Measurements from ENCODE around the gene DRC7. TPM values are rescaled to one million over a fixed set of nuclear protein-coding genes. Genes with fewer than 3 reads are reported as not detected.
"Not testable (repeated sequence)": the region's sequence is repeated elsewhere in the genome, so short reads cannot be mapped to it uniquely, and the experiment has no call there.

Gene DRC7
- total RNA-seq, 2 donors from 2014 or later: not detected

- no peaks in the 10 kb centered on the region for H3K4me1 ChIP-seq (ENCODE audit: control insufficient read depth in 1 of 2, low read depth in 2 of 2)
- TF ChIP-seq, protein P1, sequence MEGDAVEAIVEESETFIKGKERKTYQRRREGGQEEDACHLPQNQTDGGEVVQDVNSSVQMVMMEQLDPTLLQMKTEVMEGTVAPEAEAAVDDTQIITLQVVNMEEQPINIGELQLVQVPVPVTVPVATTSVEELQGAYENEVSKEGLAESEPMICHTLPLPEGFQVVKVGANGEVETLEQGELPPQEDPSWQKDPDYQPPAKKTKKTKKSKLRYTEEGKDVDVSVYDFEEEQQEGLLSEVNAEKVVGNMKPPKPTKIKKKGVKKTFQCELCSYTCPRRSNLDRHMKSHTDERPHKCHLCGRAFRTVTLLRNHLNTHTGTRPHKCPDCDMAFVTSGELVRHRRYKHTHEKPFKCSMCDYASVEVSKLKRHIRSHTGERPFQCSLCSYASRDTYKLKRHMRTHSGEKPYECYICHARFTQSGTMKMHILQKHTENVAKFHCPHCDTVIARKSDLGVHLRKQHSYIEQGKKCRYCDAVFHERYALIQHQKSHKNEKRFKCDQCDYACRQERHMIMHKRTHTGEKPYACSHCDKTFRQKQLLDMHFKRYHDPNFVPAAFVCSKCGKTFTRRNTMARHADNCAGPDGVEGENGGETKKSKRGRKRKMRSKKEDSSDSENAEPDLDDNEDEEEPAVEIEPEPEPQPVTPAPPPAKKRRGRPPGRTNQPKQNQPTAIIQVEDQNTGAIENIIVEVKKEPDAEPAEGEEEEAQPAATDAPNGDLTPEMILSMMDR (IDR thresholded peaks at IDR 0.05): no peak
- H3K9me3 ChIP-seq: no peaks in the 10 kb centered on the region
- no peak overlapping the region for H3K27ac ChIP-seq
- no peak for DNase-seq (ENCODE audit: low spot score)
- no peaks in the 10 kb centered on the region for H3K27me3 ChIP-seq (replicated peaks; ENCODE audit: insufficient read depth)
- no peak for ATAC-seq (ENCODE audit: insufficient number of reproducible peaks, low FRiP score, low read depth)
- no peak overlapping the region for H3K4me3 ChIP-seq
- peaks cover 14% of the 10 kb centered on the region for H3K36me3 ChIP-seq
These were observed 81.3 kb downstream of the DRC7 start for GRCh38 chr16:57775661-57776469.

DNA sequence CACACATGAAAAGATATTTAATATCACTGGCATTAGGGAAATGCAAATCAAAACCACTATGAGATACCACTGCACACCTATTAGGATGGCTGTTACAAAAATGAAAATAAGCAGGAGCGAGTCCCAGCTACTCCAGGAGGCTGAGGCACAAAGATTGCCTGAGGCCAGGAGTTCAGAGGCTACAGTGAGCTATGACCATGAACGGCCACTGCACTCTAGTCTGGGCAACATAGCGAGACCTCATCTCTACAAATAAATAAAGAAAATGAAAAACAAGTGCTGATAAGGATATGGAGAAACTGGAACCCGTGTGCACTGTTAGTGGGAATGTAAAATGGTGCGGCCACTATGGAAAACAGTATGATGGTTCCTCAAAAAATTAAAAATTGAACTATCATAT, 84.1 kb downstream of the DRC7 start:
- Histone ChIP-seq H3K4me3 (no peak overlapping the region), H3K9me3 (no peaks in the 10 kb centered on the region), H3K27me3 (replicated peaks; ENCODE audit: insufficient read depth) (no peaks in the 10 kb centered on the region), H3K27ac (no peak overlapping the region), H3K36me3 (peaks cover 7% of the 10 kb centered on the region), H3K4me1 (ENCODE audit: control insufficient read depth in 1 of 2, low read depth in 2 of 2) (no peaks in the 10 kb centered on the region)
- DNase-seq (ENCODE audit: low spot score): no peak
- TF ChIP-seq, protein P1 (IDR thresholded peaks at IDR 0.05): no peak
- no peak for ATAC-seq (ENCODE audit: insufficient number of reproducible peaks, low FRiP score, low read depth)

DNA sequence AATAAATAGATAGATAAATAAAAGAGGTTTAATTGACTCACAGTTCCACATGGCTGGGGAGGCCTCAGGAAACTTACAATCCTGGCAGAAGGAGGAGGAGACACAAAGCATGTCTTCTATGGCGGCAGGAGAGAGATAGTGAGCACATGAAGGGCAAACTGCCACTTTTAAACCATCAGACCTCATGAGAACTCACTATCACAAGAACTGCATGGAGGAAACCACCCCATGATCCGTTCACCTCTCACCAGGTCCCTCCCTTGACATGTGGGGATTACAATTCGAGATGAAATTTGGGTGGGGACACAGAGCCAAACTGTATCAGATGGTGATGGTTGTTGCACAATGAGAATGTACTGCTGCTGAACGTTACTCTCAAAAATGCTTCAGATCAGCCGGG, 85.2 kb downstream of the DRC7 start:
- not testable (repeated sequence) for H3K4me1 ChIP-seq (ENCODE audit: control insufficient read depth in 1 of 2, low read depth in 2 of 2); H3K4me3 ChIP-seq; DNase-seq (ENCODE audit: low spot score); H3K27me3 ChIP-seq (replicated peaks; ENCODE audit: insufficient read depth); H3K9me3 ChIP-seq; ATAC-seq (ENCODE audit: insufficient number of reproducible peaks, low FRiP score, low read depth); H3K27ac ChIP-seq; H3K36me3 ChIP-seq

- DNase-seq (ENCODE audit: low spot score): no peak
- TF ChIP-seq, protein P1 (IDR thresholded peaks at IDR 0.05): no peak
- Histone ChIP-seq H3K9me3 (no peaks in the 10 kb centered on the region), H3K27ac (no peak overlapping the region), H3K27me3 (replicated peaks; ENCODE audit: insufficient read depth) (no peaks in the 10 kb centered on the region), H3K4me3 (no peak overlapping the region), H3K4me1 (ENCODE audit: control insufficient read depth in 1 of 2, low read depth in 2 of 2) (no peaks in the 10 kb centered on the region), H3K36me3 (peaks cover 7% of the 10 kb centered on the region)
- ATAC-seq (ENCODE audit: insufficient number of reproducible peaks, low FRiP score, low read depth): no peak
These were observed 86.7 kb downstream of the DRC7 start for GRCh38 chr16:57781349-57781740.

Other genes starting within 250 kb of the DRC7 start
- gene CIAPIN1, start 247.4 kb upstream of the DRC7 start, total RNA-seq: 10 to 100 TPM; 18.1 to 25.0 TPM
- 10 to 100 TPM; 29.5 to 33.5 TPM for gene COQ9, start 247.3 kb upstream of the DRC7 start, total RNA-seq
- gene POLR2C, start 232.1 kb upstream of the DRC7 start, total RNA-seq: 100 to 1,000 TPM; 110 to 130 TPM
- 10 to 100 TPM; 43.2 to 70.1 TPM for gene DOK4, start 208.3 kb upstream of the DRC7 start, total RNA-seq
- gene CCDC102A, start 158.2 kb upstream of the DRC7 start, total RNA-seq: 10 to 100 TPM; 26.4 to 43.2 TPM
- gene ADGRG5, start 152.2 kb upstream of the DRC7 start, total RNA-seq: under 1 TPM in 1 of 2 donors, not detected in 1; 0.27 TPM
- gene ADGRG1, start 66.2 kb upstream of the DRC7 start, total RNA-seq: 10 to 100 TPM in 1 of 2 donors, 1 to 10 TPM in 1; 5.4 to 79.1 TPM
- 1 to 10 TPM in 1 of 2 donors, under 1 TPM in 1; 0.41 to 5.1 TPM for gene ADGRG3, start 26.5 kb upstream of the DRC7 start, total RNA-seq
- gene KATNB1, start 41.0 kb downstream of the DRC7 start, total RNA-seq: 10 to 100 TPM in 1 of 2 donors, 1 to 10 TPM in 1; 9.0 to 16.2 TPM
- gene KIFC3, start 107.7 kb downstream of the DRC7 start, total RNA-seq: 100 to 1,000 TPM; 109 to 123 TPM